Activated CD4-positive, alpha-beta T cell treated with anti-CD3 and anti-CD28 coated beads, Interleukin-2, amount 50 U/mL, for 16 hours (primary cell): ENCODE measurements around the gene TTC24.
"Not testable (repeated sequence)": the region's sequence is repeated elsewhere in the genome, so short reads cannot be mapped to it uniquely, and the experiment has no call there.

ENCODE experiments used
- DNase-seq: peaks from one replicate; pipeline ENCODE4 v3.0.0-alpha.2; 2020

The TTC24 gene

DNA sequence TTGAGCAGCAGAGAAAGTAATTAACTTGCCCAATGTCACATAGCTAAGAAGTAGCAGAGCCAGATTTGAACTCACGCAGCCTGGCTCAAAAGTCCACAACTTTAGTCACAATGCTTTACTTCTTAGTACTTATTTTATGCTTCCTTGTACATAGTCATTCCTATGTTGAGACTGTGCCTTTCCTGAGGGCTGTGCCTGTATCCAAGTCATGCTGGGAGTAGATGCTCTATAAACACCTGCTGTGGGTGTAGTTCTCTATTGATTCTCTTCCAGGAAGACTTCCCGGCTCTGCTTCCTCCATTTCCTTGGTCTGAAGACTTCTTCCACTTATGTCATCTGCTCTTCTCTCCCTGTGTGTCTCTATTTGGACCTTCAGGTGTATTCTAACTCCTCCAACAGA is 23.8 kb upstream of the TTC24 start:
- DNase-seq: no peak

DNA sequence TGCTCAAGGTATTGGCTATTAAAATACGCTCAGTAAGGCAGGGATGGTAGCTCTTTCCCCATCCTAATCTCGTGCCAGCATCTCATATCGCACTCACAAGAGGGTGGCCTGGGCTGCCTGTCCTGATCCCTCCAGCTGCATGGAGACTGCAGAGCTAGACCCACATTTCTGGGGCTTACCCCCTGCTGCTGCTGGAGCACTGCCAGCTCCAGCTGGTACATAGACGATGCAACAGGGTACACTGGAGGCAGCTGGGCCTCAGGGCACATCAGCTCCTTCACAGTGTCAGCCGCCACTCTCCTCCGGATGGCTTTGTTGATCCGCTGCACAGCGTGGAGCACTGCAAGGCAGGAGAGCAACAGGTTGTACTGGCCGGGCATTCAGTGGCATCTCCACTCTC is 23.2 kb upstream of the TTC24 start:
- DNase-seq: no peak

DNA sequence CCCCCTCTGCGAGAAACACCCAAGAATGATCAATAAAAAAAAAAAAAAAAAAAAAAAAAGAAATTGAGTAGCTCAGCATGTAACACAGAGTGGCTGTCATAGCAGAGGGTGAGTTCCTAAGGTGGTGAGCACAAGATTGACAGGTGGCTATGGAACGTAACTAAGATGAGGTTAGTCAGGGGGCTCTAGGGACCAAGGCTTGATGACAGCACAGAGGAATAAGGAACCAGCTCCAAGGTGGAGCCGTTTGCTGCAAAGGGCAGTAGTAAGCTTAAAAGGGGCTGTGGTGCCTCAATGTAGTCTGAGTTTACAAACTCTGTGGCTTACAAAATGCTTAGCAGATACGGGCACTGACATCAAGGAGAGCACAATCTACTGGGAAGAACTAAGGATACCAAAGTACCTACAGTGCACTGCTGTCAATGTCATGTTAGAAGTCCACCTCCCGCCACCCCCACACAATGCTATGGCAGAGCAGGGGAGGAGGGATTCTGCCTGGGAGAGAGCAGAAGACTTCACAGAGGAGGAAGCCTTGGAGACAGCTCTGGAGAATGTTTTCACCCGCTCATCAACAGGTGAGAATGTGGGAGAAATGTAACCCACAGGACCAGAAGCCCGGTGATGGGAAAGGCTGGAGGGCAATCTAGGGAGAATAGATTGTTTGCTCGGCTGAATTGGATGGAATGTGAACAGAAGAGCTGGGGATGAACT is 20.3 kb upstream of the TTC24 start:
- no peak for DNase-seq

DNA sequence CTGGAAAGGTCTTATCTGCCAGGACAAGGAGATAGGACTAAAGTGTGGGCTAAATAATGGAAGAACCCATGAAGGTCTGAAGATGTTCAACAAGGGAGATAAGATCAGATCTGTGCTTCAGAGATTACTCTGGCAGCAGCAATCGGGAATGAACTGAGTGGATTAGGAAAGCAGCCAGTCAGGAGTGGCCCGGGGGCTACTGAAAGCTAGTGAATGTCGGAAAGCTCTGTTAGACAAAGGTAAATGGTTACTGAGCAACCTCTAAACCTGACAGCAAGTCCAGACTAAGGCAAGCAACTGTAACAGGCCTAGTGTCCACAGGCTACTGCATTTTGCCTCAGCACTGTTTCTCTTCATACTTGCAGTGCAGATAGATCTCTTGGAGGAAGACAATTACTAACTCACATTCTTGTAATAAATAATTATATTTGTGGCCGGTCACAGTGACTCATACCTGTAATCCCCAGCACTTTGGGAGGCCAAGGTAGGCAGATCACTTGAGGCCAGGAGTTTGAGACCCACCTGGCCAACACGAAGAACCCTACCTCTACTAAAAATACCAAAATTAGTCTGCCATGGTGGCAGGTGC is 19.6 kb upstream of the TTC24 start:
- DNase-seq: no peak

DNA sequence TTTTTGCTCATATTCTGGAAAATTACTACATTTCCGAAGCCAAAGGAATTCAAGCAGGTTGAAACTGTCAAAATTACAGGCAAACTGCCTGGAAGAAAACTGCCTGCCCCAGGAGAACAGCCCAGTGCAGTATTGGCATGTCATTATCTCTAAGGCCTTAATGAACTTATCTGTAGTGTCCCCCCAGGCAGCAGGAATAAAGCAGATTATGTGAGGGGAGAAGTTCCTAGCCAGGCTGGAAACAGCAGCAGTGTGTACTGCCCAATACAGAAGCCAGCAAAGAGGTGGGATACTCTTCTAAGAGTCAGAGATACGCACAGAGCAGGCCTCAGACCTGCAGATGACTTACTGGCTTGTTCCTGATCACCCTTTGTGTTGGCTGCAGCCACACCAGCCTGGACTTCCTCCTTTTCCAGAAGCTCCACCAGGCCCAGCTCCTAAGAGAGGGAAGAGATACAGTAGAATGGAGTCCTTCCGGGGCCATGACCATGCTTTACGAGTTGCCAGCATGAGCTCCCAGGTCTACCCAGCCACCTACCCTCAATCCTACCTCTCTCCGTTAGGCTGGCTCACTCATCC is 18.8 kb upstream of the TTC24 start:
- DNase-seq: no peak

DNA sequence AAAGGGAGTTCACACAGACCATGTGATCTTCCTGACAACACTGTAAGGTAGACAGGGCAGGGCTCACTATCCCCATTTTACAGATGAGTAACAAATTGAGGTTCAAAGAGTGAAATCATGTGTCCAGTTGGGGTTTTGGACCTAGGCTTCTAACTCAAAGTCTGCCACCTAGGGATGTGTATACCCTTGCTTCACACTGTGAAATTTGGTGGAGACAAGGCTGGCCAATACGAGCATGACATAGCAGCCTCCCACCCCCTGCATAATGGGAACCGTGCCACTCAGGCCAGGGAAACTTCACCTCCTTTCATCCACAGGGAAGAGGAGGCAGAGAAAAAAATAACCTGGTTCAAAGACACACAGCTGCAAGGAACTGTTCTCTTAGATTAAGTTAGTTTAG is 14.0 kb upstream of the TTC24 start:
- no peak for DNase-seq

DNA sequence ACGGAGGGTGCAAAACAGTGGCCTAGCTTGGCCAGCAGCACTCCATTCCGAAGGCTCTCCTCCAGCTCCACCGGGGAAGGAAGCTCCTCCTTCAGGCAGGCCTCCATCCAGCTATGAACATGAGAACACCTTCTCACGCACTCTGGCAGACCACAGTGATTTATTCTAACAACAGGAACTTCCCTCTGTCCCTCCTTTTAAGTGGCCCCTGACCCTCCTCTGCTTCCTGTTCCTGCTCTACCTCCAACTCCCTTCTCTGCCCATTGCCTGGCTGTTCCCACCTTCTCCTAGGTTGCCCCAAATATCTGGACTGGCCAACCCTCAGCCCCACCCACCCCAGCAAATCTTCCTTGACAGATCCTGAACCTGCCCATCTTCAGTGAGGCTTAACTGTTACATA is 13.1 kb upstream of the TTC24 start:
- no peak for DNase-seq

DNA sequence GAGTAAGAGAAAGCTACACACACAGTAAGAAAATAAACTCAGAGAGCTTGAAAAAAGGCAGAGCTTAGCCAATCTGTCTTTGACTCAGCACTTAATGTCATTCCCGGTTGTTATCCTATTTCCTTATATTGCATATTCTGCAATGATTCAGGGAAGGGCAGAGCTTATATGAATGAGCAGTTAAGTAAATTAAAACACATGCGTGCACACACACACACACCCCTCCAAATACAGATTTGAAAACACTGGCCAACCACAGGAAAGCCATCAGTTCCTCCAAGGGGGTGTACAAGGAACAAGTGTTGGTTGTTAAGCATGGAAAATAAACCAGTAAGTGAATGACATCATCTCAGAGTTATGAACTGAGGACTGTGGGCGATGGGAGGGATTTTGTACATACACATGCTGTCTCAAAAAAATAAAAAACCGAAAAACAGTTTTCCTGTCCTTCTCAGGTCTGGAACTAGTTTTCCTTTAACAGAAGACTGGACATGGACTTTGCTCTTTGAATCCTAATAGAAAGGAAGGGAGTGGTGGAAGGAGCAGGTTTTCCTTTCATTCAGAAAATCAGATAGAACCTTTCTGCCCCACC is 8.2 kb upstream of the TTC24 start:
- no peak for DNase-seq

DNA sequence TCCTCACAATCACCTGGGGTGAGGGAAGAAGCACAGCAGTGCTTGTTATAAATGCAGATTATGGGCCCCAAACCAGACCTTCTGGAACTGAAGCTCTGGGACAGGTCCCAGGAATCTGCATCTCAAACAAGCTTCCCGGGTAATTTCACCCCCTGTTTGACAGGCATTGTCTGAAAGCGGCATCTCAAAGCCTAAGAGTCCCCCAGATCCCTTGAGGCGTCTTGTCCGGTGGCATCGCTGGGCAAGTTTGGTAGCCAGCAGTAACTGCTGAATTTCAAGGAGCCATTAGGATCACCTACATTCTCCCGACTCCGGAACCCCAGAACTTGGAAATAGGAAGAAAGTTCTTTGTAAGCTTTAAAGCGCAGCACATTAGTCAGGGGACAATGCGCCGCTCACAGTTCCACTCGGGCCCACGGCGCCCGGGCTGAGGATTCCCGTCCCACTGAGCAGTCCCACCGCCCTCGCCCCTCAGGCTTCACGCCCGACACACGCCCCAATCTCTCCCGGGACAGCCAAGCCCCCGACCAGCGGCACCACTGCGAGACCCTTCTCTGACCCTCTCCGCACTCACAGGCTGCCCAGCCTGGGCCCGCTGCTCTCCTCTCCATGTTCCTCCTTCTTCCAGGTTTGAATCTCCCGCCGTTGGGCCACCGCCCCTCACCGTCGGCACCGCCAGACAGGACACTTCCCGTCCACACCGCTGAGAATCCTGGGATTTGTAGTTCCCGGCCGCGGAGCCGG is 7.4 kb upstream of the TTC24 start, which contains the start of gene IQGAP3:
Gene IQGAP3 (minus strand): TSS at position 647 of the 744 bp plus-strand sequence. CDS start 36 bp downstream, at position 611.
- DNase-seq: peak; percentile 77

DNA sequence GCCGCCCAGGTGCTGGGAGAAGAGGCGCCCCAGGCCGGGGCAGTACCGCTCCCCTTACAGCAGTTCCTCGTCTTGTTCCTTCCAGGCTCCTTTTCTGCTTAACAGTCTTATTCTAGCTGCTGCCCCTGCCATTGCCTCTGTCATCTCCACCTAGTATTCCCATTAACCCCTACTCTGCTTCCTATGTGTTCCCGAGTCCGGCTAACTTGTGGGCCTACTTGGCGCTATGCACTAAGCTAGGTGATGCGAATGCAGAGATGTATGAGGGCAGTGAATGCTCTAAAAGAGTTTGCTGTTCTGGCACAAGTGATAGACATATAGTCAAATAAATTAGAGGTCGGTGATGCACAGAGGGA is 6.9 kb upstream of the TTC24 start:
- no peak for DNase-seq

DNA sequence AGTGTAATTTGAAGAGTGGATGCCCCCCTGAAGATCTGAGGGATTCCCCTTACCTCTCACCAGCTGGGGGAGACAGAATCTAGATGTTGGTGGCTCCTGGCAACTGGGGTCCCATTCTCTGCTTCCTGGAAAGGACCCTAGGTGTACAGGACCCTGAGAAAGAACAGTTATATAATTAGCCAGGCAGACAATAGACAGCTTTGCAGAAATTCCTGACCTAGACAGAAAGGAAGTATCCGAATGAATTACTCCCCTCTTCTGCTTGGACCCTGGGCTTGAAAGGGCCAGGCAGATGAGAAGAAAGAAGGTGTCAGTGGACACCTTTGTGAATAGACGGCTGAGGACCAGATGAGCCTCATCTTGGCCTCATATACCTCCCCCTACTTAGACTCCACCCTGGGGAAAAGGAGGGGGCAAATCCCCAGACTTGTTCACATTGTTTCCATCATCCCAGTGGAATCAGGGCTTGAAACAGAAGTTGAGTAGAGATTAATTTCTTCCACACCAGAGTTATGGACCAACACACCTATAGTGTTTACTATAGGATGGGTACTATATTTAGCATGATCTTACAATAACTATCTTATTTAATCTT is 5.4 kb upstream of the TTC24 start:
- DNase-seq: no peak

DNA sequence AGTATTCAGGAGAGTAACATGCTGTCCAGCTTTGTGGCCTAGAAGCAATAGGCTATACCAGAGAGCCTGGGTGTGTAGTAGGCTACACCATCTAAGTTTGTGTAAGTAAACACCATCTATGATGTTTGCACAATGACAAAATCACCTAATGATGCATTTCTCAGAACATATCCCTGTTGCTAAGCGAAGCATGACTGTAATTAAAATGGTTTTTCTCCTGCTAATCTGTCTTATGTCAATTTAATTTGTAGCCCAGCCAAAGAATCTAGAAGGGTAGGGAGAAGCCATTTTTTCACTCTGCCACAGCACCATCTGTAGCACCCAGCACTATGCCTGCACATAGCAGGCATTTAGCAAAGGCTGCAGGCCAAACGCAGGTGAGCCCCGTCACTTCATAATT is 2.0 kb upstream of the TTC24 start:
- no peak for DNase-seq

DNA sequence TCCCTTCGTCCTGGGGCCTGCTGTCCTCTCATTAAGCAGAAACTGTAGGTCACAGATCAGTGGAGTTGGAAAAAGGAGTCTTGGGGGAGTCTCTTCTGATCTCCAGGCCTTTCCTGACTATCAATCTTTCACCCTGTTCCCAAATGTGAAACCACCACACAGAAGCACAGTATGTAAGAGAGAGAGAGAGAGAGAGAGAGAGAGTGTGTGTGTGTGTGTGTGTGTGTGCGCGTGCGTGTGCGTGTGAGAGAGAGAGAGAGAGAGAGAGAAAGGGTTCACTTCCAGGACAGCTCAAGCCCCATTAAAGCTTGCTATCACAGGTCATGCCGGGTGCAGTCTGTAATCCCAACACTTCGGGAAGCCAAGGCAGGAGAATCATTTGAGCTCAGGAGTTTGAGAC is 1.5 kb upstream of the TTC24 start:
- DNase-seq: no peak

DNA sequence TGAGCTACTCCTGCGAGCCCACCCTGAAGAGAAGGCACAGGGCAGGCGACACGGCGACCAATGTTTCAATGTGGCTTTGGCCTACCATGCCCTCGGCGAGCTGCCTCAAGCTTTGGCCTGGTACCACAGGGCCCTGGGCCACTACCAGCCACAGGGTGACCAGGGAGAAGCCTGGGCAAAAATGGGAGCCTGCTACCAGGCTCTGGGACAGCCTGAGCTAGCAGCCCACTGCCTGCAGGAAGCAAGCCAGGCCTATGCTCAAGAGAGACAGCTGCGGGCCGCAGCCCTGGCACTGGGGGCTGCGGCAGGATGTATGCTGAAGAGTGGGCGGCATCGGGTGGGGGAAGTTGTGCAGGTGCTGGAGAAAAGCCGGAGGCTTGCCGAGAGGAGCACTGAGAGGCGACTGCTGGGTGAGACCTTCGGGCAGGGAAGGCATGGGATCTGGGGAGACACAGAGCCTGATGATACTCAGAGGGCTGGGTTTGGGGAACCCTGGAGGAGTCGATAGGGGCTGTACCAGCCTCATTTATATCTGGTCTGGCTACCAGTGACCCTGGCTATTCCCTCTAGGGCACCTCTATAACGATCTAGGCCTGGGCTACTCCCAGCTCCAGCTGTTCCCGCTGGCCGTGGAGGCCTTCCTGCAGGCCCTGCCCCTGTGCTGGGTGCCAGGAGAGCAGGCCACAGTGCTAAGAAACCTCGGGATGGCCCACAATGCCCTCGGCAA is 2.3 kb downstream of the TTC24 start:
- DNase-seq: no peak

DNA sequence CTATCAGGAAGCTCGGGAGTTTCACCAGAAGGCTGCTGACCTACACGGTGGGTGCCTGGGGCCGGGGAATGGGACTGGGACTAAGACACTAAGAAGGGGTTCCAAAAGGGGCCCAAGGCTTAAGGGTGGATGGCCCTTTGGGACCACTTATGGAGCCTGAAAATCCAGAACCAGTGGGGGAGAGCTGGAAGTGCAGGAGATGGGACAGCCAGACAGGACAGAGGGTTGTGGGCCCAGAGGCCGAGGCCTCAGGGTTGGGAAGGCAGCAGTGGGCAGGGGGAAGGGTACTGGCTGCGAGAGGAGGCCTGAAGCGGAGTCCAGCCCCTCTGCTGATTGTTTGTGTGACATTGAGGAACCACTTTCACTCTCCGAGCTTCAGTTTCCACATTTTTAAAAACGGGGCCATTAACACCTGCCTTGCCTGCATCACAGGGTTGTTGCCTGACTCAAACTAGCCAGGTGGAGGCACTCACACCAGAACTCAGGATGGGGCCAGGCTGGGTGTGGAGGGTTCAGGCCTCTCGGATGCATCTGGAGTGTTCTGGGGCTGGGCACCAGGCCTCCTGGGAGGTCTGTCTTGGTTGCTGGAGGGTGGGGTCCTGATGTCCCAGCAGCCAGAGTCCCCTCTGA is 3.0 kb downstream of the TTC24 start:
- DNase-seq: no peak

DNA sequence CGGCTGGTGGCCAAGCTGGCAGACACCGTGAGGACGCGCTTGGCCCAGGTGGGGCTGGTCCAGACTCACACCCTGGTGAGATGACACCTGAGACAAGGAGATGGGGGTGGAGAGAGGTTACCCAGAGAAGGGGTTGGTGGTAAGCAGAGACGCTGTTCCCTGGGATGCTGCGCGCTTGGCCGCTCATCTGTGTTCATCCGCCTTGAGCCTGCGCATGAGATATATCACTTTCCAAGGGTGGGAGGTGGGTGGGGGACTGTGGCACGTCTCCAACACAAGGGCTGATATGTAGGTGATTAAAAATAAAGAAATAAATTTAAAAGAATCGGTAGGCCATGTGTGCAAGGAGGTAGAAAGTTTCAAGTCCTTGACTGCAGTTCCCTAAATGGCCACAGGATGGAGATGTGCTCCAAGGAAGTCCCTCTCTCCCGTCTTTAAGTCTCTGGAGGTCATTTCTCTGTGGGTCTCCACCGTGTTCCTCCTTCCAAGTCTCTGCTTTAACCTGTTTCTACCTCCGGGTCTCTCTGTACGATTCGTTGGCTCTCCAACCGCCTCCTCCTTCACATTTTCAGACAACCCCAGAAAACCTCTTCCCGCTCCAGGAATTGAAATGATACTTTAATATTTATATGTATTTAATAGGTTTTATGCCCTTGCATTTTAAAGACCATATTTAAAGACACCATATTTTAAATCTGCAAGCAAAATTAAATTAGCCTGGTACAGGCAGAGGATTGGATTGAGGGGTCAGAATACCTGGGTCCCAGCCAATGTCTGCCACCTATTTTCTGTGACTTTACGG is 4.5 kb downstream of the TTC24 start:
- peak; percentile 79 for DNase-seq

DNA sequence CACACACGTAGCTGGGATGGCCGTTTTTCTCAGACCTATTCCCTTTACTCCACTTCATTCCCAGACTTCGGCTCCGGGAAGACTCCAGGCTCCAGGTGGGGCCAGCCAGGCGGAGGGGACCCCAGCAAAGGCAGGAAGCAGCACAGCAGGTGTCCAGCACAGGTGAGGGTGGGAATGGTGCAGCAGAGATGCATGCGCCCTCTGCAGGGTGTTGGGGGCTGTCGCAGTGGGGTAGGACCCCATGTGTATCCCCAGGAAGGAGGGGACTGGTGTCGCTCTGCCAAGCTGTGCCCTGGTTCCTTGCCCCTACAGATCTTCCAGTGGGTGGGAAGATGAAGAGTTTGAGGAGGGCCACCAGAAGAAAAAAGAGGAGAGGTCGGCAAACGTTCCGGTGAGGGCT is 5.3 kb downstream of the TTC24 start:
- no peak for DNase-seq

DNA sequence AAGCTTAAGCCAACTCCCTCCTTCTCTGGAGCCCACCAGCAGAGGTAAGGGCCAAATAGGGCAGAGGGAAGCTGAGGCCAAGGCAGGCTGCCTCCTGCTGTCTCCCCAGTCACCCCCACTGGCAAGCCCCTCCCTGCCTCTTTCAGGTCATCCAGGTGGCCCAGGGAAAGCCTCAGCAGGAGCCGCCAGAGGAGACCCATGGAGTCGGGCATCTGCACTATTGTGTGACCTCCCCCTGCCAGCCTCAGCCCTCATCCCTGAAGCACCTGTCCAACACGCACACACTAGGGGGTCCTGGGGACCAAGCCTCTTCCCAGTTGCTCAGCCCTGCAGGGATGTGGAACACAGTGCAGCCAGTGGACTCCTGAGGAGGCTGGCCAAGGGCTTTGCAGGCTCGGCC is 6.8 kb downstream of the TTC24 start:
- DNase-seq: no peak

DNA sequence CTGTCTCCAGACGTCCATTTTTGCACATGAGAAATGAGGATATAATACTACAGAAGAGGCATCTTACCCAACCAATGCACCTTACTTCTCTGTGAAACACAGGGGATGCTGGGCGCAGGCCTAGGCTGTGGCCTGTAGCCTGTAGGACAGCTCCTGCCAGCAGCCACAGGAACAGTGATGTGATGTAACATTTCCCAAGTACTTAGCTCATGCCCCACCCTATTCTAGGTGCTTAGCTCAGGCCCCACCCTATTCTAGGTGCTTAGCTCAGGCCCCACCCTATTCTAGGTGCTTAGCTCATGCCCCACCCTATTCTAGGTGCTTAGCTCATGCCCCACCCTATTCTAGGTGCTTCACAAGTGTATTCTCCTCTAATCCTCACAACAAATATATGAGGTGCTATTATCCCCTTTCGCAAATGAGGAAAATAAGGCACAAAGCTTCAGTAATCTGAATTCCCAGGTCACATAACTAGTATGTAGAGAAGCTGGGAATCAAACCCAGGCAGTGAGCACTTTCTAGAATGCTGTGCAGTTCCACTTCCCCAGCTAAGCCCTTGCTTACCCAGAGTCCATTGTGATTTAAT is 7.5 kb downstream of the TTC24 start:
- DNase-seq: no peak

DNA sequence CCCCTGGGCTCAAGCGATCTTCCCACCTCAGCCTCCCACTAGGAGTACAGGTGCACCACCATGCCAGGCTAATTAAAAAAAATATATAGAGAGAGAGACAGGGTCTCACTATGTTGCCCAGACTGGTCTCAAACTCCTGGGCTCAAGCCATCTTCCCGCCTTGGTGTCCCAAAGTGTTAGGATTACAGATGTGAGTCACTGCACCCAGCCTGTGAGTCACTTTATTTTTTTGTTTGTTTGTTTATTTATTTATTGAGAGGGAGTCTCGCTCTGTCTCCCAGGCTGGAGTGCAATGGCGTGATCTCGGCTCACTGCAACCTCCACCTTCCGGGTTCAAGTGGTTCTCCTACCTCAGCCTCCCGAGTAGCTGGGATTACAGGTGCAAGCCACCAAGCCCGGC is 8.4 kb downstream of the TTC24 start:
- DNase-seq: not testable (repeated sequence)

DNA sequence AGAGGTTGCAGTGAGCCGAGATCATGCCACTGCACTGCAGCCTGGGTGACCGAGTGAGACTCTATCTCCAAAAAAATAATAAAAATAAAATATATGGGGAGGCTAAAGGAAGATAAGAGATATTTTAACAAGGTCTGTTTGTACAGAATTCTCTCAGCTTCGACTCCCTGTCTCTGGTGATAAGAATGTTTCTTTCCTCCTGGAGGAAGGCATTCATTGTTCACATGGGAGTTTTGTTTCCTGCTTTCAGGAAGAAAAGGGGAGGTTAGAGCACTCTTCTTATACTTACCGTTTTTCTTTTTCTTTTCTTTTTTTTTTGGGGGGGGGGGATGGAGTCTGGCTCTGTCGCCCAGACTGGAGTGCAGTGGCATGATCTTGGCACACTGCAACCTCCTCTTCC is 10.0 kb downstream of the TTC24 start:
- no peak for DNase-seq
